GM19328 (cell line): ENCODE results near the gene LCE2D.

Experiments used
- ATAC-seq: cut with Tn5 transposase; IDR thresholded peaks from one replicate; pipeline ENCODE4 v1.9.1; 2021; ENCODE audit warnings: mild to moderate bottlenecking, moderate library complexity; ENCODE audit not compliant: unreplicated experiment

Gene LCE2D

DNA sequence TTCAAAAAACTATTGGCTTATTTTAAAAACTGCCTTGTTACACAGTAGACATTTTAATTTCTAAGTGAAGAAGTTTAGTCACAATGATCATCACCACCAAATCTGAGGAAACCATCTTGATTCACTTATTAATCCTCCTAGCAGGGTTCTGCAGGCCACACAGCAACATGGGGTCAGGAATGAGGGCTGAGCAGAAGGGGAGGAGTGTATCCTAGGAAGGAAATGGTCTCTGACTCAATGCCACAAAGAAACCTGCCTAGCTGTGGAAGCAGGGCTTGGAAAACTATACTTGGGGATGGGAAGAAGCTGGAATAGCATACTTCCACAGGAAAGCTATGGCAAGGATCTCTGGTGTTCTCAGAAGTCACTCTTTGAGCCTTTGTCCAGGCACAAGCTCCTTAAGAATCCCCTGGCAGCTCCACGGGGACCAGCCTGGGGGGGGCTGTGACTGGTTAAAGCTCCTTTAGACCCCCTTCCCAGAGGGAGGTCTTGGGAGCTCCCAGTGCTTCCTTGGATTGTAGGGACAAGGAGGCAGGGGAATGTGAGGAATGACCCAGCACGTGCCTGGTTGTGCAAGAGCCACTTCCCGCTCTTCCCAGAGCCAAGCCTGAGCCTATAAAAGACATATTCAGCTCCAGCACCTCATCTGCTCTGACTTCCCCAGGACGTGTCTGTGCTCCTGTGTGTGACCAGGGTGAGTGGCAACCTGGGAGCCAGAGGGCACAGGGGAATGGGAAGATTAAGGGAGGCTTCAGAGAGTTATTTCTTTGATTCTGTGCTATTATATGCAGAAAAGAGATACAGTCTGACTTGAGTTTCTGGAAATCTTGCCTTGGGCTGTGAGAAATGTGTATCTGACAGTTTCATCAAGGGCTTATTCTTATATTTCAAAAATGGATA is 34.8 kb downstream of the LCE2D start, which contains the start of gene LCE2A:
Gene LCE2A, plus strand, starts transcription at position 645 of the 900 bp plus-strand sequence. CDS start 557 bp downstream, outside the sequence.
- no peak for ATAC-seq

DNA sequence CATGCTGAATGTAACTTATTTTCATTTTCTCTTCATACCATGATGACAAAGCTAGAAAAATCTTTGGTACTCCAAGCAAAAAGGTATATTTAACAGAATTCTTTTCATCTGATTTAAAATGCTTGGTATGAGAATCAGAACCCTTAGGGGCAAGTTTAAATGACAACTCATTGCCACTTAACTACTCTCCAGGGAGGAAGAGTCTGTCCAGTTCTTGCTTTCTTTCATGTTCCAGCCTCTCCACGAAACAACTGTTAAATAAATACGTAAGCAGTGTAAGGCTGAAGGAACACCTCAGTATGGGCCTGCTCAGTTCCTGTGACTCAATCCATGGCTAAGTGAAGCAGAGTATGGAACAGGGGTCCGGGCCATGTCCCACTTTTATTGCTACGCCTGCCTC is 36.6 kb downstream of the LCE2D start:
- no peak for ATAC-seq

DNA sequence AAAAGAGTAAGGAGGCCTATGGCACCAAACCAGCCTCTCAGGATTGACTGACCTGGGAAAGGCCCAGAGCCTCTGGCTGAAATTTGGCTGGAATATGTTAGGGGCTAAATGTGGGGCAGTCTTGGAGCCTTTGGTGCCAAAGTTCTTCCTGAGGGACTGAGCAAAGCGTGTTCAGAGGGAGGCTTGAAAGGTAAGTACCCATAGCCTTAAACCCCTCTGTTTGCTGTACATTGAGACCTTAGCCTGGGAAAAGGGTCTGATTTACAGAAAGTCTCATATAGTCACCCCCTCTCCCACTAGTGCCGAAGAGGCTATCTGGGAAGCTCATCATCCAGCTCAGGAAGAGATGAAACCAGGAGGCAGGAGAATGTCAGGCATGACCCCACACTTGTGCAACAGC is 44.7 kb downstream of the LCE2D start, which contains the start of gene LCE4A:
Gene LCE4A, plus strand, starts transcription at position 301 of the 400 bp plus-strand sequence. CDS start 916 bp downstream, outside the sequence.
- no peak for ATAC-seq
